Measurements from ENCODE around the gene MRPL34. TPM values are rescaled to one million over a fixed set of nuclear protein-coding genes. Genes with fewer than 3 reads are reported as not detected.

The MRPL34 gene
- total RNA-seq, 1 donor from 2014 or later: 242 TPM

DNA sequence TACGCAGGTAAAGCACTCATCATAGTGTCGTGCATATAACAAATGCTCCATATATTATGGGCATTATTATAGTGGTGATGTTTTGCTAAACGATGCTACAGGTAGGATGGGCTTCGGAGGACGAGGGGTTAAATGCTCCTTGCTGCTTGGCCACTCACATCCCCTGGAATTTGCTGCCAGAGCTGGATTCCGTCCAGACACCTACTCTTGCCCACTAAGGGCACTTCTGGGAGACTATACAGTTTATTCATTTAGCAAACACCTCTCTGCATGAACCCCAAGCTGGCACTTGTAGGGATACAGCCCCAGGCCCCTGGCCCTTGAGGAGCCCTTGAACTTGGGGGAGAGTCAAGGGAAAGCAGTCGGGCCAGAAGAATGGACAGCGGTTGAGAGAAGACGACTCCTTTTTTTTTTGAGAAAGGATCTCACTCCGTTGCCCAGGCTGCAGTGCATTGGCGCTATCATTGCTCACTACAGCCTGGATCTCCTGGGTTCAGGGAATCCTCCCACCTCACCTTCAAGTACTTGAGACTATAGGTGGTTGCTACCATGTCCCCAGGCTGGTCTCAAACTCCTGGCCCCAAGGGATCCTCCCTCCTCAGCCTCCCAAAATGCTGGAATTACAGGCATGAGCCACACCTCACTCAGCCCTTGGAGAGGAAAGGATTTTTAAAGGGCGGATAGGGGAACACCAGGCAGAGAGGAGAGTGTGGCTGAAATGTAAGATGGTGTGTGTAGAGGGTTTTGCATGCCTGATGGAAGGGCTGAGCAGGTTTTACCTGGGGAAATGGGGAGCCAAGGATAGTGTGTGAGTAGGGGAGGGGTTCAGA, 1.1 kb upstream of the MRPL34 start:
- intact Hi-C loops (cut with micrococcal nuclease): no loop called here
- ATAC-seq: no peak
- DNase-seq: peak; percentile 30

DNA sequence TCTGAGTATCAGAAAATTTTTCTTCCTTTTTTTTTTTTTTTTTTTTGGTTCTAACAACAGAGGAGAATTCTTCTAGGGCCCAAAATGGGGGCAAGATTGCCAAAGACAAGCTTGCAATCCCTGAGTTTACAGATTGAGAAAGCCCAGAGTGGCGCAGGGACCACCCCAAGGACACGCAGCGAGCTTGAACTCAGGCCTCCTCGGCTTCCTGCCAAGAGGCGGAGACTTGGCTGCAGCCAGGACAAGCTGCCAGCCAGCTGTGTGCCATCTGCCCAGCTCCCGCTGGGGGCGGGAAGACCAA, 506 bp upstream of the MRPL34 start:
- no peak for DNase-seq
- no peak for ATAC-seq
- intact Hi-C loops (cut with micrococcal nuclease): no loop called here

DNA sequence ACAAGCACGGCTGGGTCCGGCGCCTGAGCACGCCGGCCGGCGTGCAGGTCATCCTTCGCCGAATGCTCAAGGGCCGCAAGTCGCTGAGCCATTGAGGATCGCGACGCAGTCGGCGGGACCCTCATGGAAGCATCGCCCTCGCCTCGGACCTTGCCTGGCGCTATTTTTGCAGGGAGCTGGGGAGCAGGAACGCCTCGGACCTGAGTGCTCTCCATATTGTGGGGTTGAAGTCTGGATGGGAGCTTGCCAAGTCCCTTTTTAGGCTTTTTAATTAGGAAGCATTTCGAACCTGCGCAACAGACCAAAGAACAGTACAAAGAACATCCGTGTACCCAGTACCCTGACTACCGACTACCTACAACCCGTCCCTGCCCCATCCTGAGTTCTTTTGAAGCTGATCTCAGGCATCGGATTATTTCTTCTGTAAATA, 628 bp downstream of the MRPL34 start:
- intact Hi-C loops (cut with micrococcal nuclease): no loop called here
- no peak for ATAC-seq
- DNase-seq: no peak

DNA sequence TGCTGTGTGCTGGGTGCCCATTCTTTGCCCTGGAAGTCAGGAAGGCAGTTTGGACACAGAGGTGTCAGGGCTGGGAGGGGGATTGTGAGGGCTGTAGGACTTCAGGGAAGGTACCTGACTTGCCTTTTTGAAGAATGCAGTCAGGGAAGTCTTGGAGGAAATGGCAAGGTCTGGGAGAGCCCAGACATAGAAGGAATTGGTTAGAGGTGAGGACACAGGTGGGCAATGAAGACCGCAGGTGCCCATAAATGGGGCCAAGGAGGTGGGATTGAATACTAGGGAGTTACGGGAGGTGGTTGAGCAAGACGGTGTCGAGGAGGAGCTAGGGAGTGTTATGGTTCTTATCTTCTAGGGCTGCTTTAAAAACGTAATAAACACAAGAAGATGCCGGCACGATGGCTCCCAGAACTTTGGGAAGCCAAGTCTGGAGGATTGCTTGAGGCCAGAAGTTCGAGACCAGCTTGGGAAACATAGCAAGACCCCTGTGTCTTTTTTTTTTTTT, 2.3 kb downstream of the MRPL34 start:
- intact Hi-C loops (cut with micrococcal nuclease): no loop called here
- no peak for ATAC-seq
- DNase-seq: no peak

DNA sequence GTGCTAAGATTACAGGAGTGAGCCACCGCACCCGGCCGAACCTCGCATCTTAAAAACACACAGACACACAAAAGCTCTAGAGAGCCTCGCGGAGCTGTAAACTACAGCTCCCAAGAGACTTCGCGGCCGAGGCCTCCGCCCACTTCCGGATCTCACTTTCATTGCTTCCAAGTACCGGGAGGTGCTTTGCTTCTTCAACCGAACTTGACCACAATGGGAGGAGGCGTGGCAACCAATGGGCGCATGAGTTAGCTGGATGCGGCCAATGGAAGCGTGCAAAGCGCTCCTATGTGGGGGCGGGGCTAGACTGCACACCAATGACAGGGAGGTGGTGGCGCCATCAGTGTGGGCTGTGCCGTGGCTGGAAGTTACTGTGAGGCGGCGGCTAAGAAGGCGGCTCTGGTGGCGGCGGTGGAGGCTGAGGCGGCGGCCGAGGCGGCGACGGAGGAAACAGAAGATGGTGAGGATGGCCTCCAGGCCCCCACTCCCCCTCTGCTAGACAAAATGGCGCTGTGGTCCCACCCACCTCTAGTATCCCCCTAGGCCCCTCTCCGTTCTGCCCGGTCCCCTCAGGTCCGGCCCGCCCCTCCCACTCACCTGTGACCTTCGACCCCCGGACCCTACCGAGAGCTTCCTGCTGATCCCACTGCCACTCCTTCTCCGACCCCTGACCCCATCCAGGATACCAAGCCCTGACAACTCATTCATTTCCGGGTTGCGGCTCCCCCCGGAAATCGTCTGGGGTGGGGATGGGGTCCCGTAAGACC, 3.7 kb downstream of the MRPL34 start, which contains the start of gene DDA1:
Gene DDA1, plus strand, starts transcription at position 366 of the 767 bp plus-strand sequence. Its CDS starts 92 bp downstream, at position 458.
- intact Hi-C loops (cut with micrococcal nuclease): no loop called here
- DNase-seq (peak; percentile 99), ATAC-seq (peak; percentile 83)

DNA sequence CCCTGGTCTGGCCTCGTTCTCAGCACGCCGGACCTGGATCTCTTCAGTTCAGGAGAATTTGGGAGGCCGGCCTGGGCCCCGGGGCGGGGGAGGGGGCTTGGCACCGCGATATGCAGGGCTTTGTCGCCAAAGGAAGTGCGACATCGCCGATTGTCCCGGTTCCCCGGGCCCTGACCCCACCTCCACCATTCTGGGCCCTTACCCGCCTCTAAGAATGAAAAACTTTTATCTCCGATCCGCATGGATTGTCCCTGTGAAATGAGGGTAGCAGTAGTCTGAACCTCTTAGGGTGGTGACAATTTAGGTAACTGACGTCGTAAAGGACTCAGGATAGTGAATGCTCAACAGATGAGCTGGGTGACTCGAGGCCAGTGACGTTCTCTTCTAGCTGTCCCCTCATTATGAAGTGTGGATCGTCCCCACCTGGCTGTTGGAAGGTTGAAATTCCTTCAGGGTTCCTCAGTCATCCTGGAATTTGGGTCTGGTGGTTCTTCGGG, 4.3 kb downstream of the MRPL34 start:
- DNase-seq (no peak), ATAC-seq (no peak)
- intact Hi-C loops (cut with micrococcal nuclease): no loop called here

DNA sequence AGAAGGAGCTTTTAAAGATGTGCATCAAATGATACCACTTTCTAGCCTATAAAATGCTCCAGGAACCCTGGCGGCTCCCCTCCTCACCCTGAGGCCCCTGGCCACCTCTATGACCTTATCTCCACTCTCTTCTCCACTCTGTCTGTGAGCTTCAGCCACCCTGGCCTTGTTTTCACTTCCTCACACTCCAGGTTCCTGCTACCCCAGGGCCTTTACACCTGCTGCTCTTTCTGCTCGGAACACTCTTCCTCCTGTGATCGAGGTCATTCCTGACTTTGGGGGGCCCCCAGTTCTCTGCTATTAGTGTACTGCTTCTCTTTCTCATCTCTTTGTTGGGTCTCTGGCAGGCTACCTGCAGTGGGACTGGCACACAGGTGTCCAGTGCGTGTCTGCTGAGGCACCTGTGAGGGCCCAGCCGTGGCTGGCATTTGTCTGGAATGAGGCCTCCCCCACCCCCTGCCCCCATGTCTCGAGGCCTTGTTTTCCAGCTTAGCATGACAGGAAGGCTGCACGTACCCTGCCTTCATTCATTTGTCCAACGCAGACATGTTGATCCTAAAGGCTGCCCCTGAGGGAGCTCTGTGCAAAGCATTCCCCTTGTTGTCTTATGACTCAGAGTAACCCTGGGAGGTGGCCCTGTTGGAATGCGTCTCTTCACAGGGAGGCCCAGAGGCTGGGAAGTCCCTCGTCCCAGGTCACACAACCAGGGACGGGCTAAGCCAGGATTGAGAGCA, 6.0 kb downstream of the MRPL34 start:
- DNase-seq (no peak), ATAC-seq (no peak)
- intact Hi-C loops (cut with micrococcal nuclease): no loop called here

DNA sequence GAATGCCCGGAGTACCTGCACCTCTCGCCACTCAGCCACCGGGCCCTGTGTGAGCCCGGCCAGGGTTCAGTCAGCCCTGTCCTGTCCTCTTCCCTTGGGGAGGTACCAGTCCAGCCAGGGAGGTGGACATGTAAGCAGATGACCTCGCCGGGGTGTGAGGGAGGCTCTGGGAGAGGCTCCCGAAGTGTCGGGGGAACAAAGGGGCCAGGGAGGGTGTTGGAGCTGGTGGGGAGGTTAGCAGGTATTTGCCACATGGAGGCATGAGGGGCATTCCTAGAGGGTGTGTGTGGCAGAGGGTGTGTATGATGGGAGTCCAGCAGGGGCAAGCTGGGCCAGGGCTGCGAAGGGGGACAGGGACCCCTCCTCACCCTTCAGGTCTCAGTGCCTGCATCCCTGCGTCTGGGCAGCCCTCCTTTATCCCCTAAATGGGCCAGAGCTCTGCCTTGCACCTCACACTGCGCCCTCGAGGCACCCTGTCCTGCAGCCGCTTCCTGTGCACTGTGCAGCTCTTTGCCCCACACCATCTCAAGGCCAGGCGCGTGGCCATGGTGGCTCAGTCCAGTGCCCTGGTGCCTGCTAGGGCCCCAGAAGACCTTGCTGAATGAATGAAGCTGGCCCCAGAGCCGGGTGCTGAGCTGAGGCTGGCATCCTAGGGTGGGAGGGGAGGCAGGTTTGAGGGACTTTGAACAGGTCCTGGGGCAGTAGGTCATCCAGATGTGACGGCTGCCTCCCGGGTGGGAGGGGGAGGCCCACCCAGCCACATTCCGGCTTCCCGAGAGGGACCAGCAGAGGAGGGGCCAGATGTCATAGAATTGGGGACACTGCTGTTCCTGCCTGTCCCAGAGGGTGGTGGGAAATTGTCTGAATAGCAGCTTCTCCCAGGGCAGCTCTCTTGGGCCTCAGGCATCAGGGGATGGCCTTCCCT, 6.8 kb downstream of the MRPL34 start:
- ATAC-seq (no peak), DNase-seq (no peak)
- intact Hi-C loops (cut with micrococcal nuclease): no loop called here

DNA sequence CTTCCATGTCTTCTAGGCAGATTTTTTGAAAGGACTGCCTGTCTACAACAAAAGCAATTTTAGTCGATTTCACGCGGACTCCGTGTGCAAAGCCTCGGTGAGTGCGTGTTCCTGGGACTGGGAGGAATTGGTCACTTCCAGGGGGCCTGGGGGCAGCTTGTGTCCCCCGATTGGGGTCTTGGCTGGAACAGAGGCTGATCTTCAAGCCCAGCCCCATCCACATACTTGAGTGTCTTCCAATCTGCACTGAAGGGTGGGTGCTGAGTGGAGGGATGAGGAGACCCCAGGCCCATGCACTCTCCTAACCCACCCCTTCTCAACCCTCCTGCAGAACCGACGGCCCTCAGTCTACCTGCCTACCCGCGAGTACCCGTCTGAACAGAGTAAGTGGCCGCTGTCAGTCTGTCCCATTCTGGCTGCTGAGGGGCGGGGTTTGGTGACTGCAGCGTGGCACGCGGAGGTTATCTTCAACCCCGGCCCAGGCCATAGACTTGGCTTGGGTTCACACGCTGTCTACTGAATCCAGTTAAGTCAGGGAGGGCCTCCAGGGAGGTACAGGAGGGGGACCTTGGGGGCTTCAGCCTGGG, 8.4 kb downstream of the MRPL34 start:
- ATAC-seq (no peak), DNase-seq (no peak)
- intact Hi-C loops (cut with micrococcal nuclease): no loop called here

DNA sequence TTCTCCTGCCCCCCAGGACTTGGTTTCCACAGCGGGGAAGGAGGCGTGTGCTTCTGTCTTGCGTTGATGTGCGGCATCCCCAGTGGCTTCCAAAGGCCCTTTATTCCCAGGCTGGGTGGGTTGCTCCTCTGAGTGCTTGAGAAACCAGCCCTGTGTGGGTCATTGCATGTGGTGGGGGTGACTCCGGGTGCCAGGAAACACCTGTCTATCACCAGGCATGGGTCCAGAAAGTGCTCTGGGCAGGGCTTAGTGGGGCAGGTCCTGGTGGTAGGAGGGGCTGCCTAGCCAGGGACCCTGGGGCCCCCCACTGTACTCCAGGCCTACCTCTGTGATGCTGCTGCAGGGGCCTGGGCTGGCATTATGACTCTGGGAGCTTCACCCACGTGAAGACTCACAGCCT, 13.3 kb downstream of the MRPL34 start:
- intact Hi-C loops (cut with micrococcal nuclease): no loop called here
- no peak for ATAC-seq
- no peak for DNase-seq

DNA sequence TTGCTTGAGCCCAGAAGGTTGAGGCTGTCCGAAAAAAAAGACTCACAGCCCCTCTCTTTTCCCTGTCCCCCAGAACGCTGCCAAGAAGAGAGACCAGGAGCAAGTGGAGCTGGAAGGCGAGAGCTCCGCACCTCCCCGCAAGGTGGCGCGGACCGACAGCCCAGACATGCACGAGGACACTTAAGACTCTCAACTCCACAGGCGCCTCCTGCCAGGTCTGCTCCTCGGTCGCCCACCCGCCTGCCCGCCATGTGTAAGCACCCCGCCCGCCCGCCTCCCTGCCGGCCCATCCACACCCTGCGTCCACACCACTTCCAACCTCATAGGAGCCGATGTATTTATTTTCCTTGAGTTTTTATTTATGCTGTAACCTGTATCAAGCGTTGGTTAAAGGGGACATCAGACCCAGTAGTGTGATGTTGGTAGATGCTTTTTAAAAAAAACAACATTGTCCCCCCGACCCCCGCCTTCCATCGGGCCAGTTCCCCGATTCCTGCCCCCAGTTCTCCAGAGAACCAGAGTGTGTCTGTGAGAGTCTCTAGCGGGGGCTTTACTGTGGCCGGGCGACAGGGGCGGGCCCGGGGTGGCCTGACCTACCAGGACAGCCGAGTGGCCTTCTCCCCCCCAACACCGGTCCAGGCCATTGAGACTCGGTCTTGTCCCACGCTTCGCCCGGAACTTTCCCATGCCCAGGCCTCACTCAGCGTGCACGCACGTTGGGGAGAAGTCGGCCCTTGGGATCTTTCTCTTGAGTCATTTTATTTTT, 14.0 kb downstream of the MRPL34 start:
- DNase-seq: no peak
- ATAC-seq: no peak
- intact Hi-C loops (cut with micrococcal nuclease): no loop called here

DNA sequence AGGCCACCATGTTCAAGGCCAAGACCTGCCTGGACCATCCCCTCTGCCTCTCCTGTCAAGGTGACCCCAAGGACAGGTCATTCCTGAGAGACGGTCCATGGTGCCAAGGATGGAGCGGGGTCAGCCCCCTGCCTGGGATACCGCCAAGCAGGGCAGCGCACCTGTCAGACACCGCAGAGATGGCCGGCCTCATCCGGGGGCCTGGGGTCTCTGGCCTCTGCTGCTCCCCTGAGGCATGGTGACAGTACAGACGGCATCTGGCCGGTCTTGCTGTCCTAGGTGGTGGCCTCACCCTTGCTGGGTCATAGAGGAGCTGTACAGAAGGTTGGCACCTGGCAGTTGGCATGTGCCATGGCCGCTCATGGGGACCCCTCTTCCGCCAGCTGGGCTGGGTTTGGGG, 14.8 kb downstream of the MRPL34 start:
- intact Hi-C loops (cut with micrococcal nuclease): no loop called here
- DNase-seq (no peak), ATAC-seq (no peak)

DNA sequence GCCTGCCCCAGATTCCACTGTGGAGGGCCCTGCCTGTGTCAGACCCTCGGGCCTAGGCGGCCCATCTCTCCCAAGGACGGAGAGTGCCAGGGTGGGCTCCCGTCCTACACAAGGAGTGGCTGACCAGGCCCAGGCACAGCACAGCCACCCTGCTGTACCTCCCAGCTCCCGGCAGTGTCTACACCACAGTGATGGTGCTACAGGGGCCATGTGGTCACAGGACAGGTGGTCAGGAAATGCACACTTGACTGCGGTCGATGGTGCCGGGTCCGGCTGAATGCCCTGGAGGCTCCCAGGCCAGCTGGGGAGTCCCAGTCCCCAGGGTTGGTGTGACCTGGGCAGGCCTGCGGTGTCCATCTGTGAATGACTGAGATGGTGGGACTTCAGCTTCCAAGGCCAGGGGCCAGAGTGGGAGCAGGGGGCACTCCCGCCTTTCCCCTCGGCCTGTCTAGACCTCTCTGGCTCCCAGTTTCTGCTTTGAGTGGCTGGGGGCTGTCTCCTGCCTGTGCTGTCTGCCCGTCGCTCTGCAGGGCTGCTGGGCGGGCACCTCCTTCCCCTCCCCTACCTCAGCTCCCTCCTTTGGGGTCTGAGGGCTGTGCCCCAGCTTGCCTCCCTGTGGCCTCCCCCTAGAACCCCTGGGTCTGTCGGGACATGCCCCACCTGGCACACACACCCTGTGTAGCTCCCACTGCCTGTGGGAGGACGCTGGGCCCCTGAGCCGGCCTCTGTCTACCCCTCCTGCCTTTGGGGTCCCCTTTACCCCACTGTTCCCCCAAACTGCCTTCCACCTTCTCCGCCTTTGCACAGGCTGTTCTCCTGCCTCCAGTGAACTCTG, 16.2 kb downstream of the MRPL34 start:
- ATAC-seq: no peak
- intact Hi-C loops (cut with micrococcal nuclease): no loop called here
- DNase-seq: no peak

DNA sequence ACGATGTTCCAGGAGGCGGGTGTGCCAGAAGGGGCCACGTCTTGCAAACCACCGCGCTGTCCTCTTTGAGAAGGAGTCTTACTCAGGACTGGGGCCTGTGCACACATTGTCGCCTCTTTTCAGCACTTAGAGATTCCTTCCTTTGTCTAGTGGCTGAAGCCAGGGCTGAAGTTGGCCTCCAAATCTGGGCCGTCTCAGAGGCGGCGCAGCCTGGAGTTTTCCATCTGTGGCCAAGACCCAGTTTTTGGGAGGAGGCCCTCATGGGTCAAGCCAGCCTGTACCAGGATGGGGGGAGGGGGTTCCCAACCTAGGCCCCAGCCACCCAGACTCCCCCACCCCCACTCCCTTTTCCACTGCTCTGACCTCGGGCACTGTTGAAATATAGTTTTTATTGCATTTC, 17.2 kb downstream of the MRPL34 start:
- ATAC-seq: no peak
- intact Hi-C loops (cut with micrococcal nuclease): no loop called here
- no peak for DNase-seq

DNA sequence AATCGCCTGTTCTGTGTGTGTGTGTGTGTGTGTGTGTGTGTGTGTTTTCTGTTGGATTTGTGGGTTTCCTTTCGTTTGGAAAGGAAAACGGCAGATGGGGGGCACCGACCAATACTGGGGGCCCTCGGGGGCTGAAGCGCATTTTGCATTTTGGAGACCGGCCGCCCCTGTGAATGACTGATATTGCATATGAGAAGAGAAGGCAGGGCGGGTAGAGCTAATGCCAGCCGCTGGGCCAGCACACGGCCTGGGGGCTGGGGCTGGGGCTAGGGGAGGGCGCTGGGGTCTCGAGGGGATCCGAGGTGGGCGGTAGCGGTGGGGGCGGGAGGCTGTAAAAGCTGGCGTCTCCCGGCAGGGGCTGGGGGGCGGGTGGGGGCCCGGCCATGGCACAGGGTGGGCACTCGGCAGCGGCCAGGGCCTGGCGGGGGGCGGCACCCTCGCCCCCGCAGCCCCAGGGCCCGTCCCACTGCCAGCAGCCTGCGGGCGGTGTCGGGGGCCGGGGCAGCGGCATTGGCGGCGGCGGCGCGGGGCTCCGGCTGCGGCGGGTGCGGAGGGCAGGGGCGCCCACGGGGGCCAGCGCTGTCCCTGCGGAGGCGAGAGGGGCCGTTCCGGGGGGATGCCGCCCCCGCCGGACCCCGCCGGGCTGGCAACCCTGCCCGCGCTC, 17.8 kb downstream of the MRPL34 start:
- intact Hi-C loops (cut with micrococcal nuclease): no loop called here
- DNase-seq (no peak), ATAC-seq (no peak)

DNA sequence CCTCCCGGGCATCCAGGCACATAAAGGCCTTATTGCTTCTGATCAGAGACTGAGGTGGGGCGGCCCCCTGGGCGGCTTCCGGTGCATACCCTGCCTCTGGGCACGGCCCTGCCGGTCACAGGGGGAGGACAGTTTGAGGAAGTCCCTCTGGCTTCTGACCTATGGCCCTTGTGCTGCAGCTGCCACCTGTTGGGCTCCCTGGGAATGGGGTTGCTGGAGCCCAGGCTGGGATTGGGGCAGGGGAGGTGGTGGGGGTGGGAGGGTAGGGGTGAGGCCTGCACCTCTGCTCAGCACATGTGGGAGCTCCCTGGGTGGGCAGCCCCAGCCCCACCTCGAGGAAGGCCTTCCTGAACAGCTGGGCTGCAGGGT, 18.3 kb downstream of the MRPL34 start:
- DNase-seq (peak; percentile 51), ATAC-seq (no peak)
- intact Hi-C loops (cut with micrococcal nuclease): no loop called here

All from left ventricle myocardium superior (tissue), 1 donor.